A549 (cell line): ENCODE data around the gene MEX3B. TPM values are rescaled to one million over a fixed set of nuclear protein-coding genes. Genes with fewer than 3 reads are reported as not detected.
A peak's percentile ranks its signal among the peaks of the same experiment; 100 is the strongest.

Experiments
- ATAC-seq, 2 experiments: fragments of 200-7000 bp in 1 of 2; fragments of >200 bp in 1 of 2; cut with Nextera tagmentation in 1 of 2; cut with Tn5 transposase in 1 of 2; 3 replicates each; pipeline versions ENCODE4 v1.8.0 to v1.9.1; 2018 to 2020; ENCODE audit warnings: mild to moderate bottlenecking in 1 of 2, moderate library complexity in 1 of 2
- CTCF ChIA-PET: fragments of 300-600 bp; sonication (Branson Sonifier 250); formaldehyde crosslinking; extraction: SDS; loops from one replicate; lab custom pipeline; 2021; ENCODE audit warnings: antibody characterized with exemption, inconsistent platforms; lab: Yijun Ruan, JAX
- POLR2A ChIA-PET: fragments of 350-600 bp; formaldehyde crosslinking; extraction: SDS; loops from one replicate; lab custom pipeline; 2021; ENCODE audit warnings: antibody characterized with exemption, inconsistent platforms; lab: Yijun Ruan, JAX
- DNase-seq, 2 experiments: peaks; one replicate each; pipeline versions ENCODE4 v3.0.0 to v3.0.0-alpha.2; 2011 to 2016; ENCODE audit warnings: low read depth in 1 of 2, low spot score in 1 of 2
- FAIRE-seq: peaks from 2 replicates; lab custom pipeline; 2011; peaks lifted over from hg19 to GRCh38; lab: Jason Lieb, UNC
- H3K27ac ChIP-seq, 2 experiments: fragments of >200 bp; sonication (Bioruptor Twin); formaldehyde crosslinking; 3 replicates each; pipeline ENCODE4 v1.5.1; 2016 to 2017
- H3K4me1 ChIP-seq: fragments of >200 bp; sonication (Bioruptor Twin); formaldehyde crosslinking; 3 replicates; pipeline ENCODE4 v1.6.1; 2016
- H3K4me2 ChIP-seq: fragments of >200 bp; sonication (Bioruptor Twin); formaldehyde crosslinking; 3 replicates; pipeline ENCODE4 v1.6.1; 2016
- H3K4me3 ChIP-seq: fragments of >200 bp; sonication (Bioruptor Twin); formaldehyde crosslinking; 3 replicates; pipeline ENCODE4 v1.5.1; 2016
- H3K9me3 ChIP-seq: fragments of >200 bp; sonication (Bioruptor Twin); formaldehyde crosslinking; 3 replicates; pipeline ENCODE4 v1.6.1; 2016
- BCL3 ChIP-seq: fragments of >200 bp; sonication (Bioruptor Twin); formaldehyde crosslinking; IDR thresholded peaks from 3 replicates; pipeline ENCODE4 v1.6.1; 2016
- CBX2 ChIP-seq: fragments of 200-600 bp; sonication (generic); IDR thresholded peaks from 2 replicates; pipeline ENCODE4 v1.6.1; 2016; ENCODE audit warnings: low read depth, mild to moderate bottlenecking, borderline replicate concordance
- CHD2 ChIP-seq: fragments of 150-350 bp; IDR thresholded peaks from 2 replicates; pipeline ENCODE4 v1.6.1; 2014; ENCODE audit warnings: low read length; ENCODE audit not compliant: partially characterized antibody
- CTCF ChIP-seq: fragments of >200 bp; sonication (Bioruptor Twin); formaldehyde crosslinking; IDR thresholded peaks from 3 replicates; pipeline ENCODE4 v1.5.1; 2016
- E2F6 ChIP-seq: IDR thresholded peaks from 2 replicates; pipeline ENCODE4 v1.6.1; 2012; ENCODE audit warnings: low read depth, borderline replicate concordance
- ESRRA ChIP-seq: fragments of 150-350 bp; IDR thresholded peaks from 2 replicates; pipeline ENCODE4 v1.6.1; 2014; ENCODE audit warnings: mild to moderate bottlenecking, low read length, borderline replicate concordance
- FOSL2 ChIP-seq, 2 experiments: fragments of 450-650 bp in 1 of 2; fragments of >200 bp in 1 of 2; sonication (Bioruptor Twin) in 1 of 2; formaldehyde crosslinking; IDR thresholded peaks; 2 replicates each; pipeline versions ENCODE4 v1.5.0 to v1.6.1; 2016 to 2020; ENCODE audit warnings: mild to moderate bottlenecking in 1 of 2, moderate library complexity in 1 of 2
- HOXA7 ChIP-seq: fragments of 250-450 bp; sonication (Bioruptor Pico); IDR thresholded peaks from 2 replicates; pipeline ENCODE4 v1.5.0; 2020; ENCODE audit warnings: mild to moderate bottlenecking, moderate library complexity
- HOXB5 ChIP-seq: fragments of 250-450 bp; sonication (Bioruptor Pico); IDR thresholded peaks from 2 replicates; pipeline ENCODE4 v1.5.0; 2020; ENCODE audit warnings: mild to moderate bottlenecking, moderate library complexity
- JUN ChIP-seq, 2 experiments: fragments of >200 bp; sonication (Bioruptor Twin); formaldehyde crosslinking; IDR thresholded peaks; 2 replicates in 1 of 2; 3 replicates in 1 of 2; pipeline ENCODE4 v1.6.1; 2016 to 2017
- MAX ChIP-seq: IDR thresholded peaks from 2 replicates; pipeline ENCODE4 v1.6.1; 2012
- MAZ ChIP-seq: fragments of 150-350 bp; IDR thresholded peaks from 2 replicates; pipeline ENCODE4 v1.6.1; 2014; ENCODE audit warnings: antibody characterized with exemption, low read depth, low read length, borderline replicate concordance
- MYC ChIP-seq: IDR thresholded peaks from 2 replicates; pipeline ENCODE4 v1.6.1; 2012; ENCODE audit warnings: mild to moderate bottlenecking, inconsistent platforms, low read length, improper control_type of control experiment, borderline replicate concordance
- NR3C1 ChIP-seq: fragments of >200 bp; sonication (Bioruptor Twin); formaldehyde crosslinking; IDR thresholded peaks from 3 replicates; pipeline ENCODE4 v1.6.1; 2017
- POLR2A ChIP-seq: IDR thresholded peaks from 2 replicates; pipeline ENCODE4 v1.6.1; 2012; ENCODE audit warnings: mild to moderate bottlenecking, low read length
- POLR2AphosphoS2 ChIP-seq: conservative IDR thresholded peaks from 2 replicates; pipeline ENCODE4 v1.6.1; 2012; ENCODE audit warnings: low read length, improper control_type of control experiment, inconsistent platforms
- RAD21 ChIP-seq, 2 experiments: fragments of >200 bp in 1 of 2; sonication (Bioruptor Twin) in 1 of 2; formaldehyde crosslinking in 1 of 2; IDR thresholded peaks in 1 of 2; conservative IDR thresholded peaks in 1 of 2; 2 replicates in 1 of 2; 3 replicates in 1 of 2; pipeline ENCODE4 v1.6.1; 2012 to 2018; ENCODE audit warnings: inconsistent platforms in 1 of 2
- RFX5 ChIP-seq: fragments of 450-650 bp; IDR thresholded peaks from 2 replicates; pipeline ENCODE4 v1.7.1; 2014; ENCODE audit warnings: antibody characterized with exemption, mild to moderate bottlenecking, moderate library complexity
- RNF2 ChIP-seq: fragments of 200-600 bp; sonication (generic); IDR thresholded peaks from 2 replicates; pipeline ENCODE4 v1.6.1; 2016; ENCODE audit warnings: low read depth, mild to moderate bottlenecking, antibody characterized with exemption, moderate library complexity, borderline replicate concordance
- SMC3 ChIP-seq: fragments of >200 bp; sonication (Bioruptor Twin); formaldehyde crosslinking; IDR thresholded peaks from 3 replicates; pipeline ENCODE4 v1.6.1; 2018; ENCODE audit warnings: inconsistent platforms
- SREBF2 ChIP-seq: fragments of 450-650 bp; IDR thresholded peaks from 2 replicates; pipeline ENCODE4 v1.6.1; 2014; ENCODE audit warnings: mild to moderate bottlenecking, moderate library complexity
- TFCP2L1 ChIP-seq: fragments of 250-450 bp; sonication (Bioruptor Pico); IDR thresholded peaks from 2 replicates; pipeline ENCODE4 v1.5.0; 2021; ENCODE audit warnings: mild to moderate bottlenecking
- TP53 ChIP-seq: fragments of 250-450 bp; sonication (Bioruptor Pico); IDR thresholded peaks from 2 replicates; pipeline ENCODE4 v1.5.0; 2021; ENCODE audit warnings: mild to moderate bottlenecking, moderate library complexity
- ZSCAN20 ChIP-seq: fragments of 250-450 bp; sonication (Bioruptor Pico); IDR thresholded peaks from 2 replicates; pipeline ENCODE4 v1.8.0; 2022; ENCODE audit warnings: mild to moderate bottlenecking, moderate library complexity
- WGBS: methylation state at CpG from one replicate; pipeline ENCODE4 v1.1.6; 2017; ENCODE audit errors: missing lambda C conversion rate; 5-methylcytosine and 5-hydroxymethylcytosine counted together
- polyA plus RNA-seq, 4 experiments: library from polyadenylated mRNA; depleted of rRNA in 3 of 4; stranded (reverse); fragments of >200 nt; fragmentation: RNase III in 1 of 4; extraction: RNeasy Plus Mini Kit Qiagen cat#74134 plus additional on column Dnase treatment in 1 of 4; gene quantifications; 2 replicates in 3 of 4; 3 replicates in 1 of 4; pipeline ENCODE4 v1.2.3, GENCODE V29; 2011 to 2017
- TF ChIP-seq, protein P1 (sequence below): fragments of 150-350 bp; IDR thresholded peaks from 2 replicates; pipeline ENCODE4 v1.6.1; 2014; ENCODE audit warnings: low read depth, mild to moderate bottlenecking, low read length
- TF ChIP-seq, protein P2 (sequence below): fragments of 200-600 bp; sonication (generic); IDR thresholded peaks from 2 replicates; pipeline ENCODE4 v1.6.1; 2016; ENCODE audit warnings: antibody characterized with exemption, mild to moderate bottlenecking, moderate library complexity

The MEX3B gene
- polyA plus RNA-seq, 2 of the 4 experiments (the other 2 are of a cell fraction): 2.3 to 4.2 TPM

- 0 out of 5 replicates have a peak, but pooled peaks of 1 of the 2 experiments have one; percentile 27 for TF ChIP-seq RAD21 (conservative IDR thresholded peaks at IDR 0.05 in 1 of 2, IDR thresholded peaks at IDR 0.05 in 1 of 2)
- peak; percentile 88; the same call in 1 of the 2 replicates for TF ChIP-seq RNF2
- TF ChIP-seq CBX2: no peak
- no peak for TF ChIP-seq RFX5
These were observed 1.9 kb upstream of the MEX3B start (continued) for GRCh38 chr15:82047453-82048400.

DNA sequence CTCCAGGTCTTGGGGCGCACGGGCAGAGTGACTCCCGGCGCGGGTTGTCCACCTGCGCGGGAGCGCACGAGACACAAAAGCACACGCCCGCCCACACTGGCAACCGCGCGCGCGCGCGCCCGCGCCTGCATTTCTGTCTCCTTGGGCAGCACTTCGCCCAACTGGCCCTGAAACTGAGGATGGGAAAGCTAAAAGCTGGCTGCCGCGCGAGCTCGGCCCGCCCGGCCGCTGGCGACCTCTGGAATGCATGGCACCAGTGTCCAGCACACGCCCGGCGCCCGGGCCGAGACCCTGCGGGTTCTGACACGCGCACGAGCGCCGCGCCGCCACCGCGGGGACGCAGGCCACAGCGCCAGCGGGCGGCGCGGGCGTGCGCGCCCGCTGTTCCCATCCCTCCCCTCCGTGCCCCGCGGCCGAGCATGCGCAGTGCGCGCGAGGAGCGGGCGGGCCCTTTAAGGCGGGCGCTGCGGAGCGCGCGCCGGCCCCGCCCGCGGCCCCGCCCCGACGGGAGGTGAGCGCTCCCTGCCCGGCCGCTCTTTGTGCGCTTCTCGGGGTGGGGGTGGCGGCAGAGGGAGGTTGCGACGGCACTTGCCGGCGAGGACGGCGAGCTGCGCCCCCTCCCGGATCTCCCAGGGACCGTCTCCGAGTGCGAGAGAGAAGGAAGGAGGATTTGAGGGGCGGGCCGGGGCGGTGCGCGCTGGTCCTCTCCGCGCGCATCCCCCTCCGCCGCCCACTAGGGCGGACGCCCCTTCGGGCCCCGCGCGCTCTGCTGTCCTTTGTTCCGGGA is 1.0 kb upstream of the MEX3B start:
- CTCF ChIA-PET: interaction anchor here (0.7 to 3.7 kb wide), 17 partner anchors 9 to 774 kb away, joined by 3 to 16 read pairs (median 5); no protein-coding TSS in a partner anchor
- POLR2A ChIA-PET: interaction anchor here (0.6 to 2.5 kb wide), 16 partner anchors 16 to 1047 kb away, joined by 3 to 17 read pairs (median 4); partner anchors contain the start of genes EFL1 and SAXO2
- no peaks in the 10 kb centered on the region for H3K9me3 ChIP-seq
- peak overlapping the region; percentile 61 for H3K4me3 ChIP-seq
- peak; percentile 47 to 74 for ATAC-seq
- 3% methylated on average over 12 of the region's 111 CpGs for WGBS
- H3K27ac ChIP-seq: peak overlapping the region; percentile 87 to 93
- FAIRE-seq: no peak
- peaks cover 4% of the 10 kb centered on the region; the same call in 1 of the 3 replicates for H3K4me1 ChIP-seq
- H3K4me2 ChIP-seq: peak overlapping the region; percentile 95
- DNase-seq: peak; percentile 94 to 95
- TF ChIP-seq ZSCAN20 (CRISPR knock-in tag): no peak
- TF ChIP-seq POLR2AphosphoS2: no peak
- no peak for TF ChIP-seq FOSL2 (IDR thresholded peaks at IDR 0.05)
- no peak for TF ChIP-seq FOSL2 (CRISPR knock-in tag; IDR thresholded peaks at IDR 0.05)
- peak; percentile 59 to 83 for TF ChIP-seq RAD21 (conservative IDR thresholded peaks at IDR 0.05 in 1 of 2, IDR thresholded peaks at IDR 0.05 in 1 of 2)
- peak; percentile 44 for TF ChIP-seq MAX
- no peak for TF ChIP-seq ESRRA
- no peak for TF ChIP-seq TP53 (CRISPR knock-in tag)
- TF ChIP-seq HOXA7 (CRISPR knock-in tag): no peak
- TF ChIP-seq CHD2: peak; percentile 27
- no peak for TF ChIP-seq TFCP2L1
- no peak for TF ChIP-seq HOXB5
- TF ChIP-seq, protein P1, sequence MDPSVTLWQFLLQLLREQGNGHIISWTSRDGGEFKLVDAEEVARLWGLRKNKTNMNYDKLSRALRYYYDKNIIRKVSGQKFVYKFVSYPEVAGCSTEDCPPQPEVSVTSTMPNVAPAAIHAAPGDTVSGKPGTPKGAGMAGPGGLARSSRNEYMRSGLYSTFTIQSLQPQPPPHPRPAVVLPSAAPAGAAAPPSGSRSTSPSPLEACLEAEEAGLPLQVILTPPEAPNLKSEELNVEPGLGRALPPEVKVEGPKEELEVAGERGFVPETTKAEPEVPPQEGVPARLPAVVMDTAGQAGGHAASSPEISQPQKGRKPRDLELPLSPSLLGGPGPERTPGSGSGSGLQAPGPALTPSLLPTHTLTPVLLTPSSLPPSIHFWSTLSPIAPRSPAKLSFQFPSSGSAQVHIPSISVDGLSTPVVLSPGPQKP: no peak
- no peak for TF ChIP-seq NR3C1
- peak; percentile 18 for TF ChIP-seq MYC
- TF ChIP-seq SREBF2: no peak
- peak; percentile 81 for TF ChIP-seq CTCF
- TF ChIP-seq, protein P2, sequence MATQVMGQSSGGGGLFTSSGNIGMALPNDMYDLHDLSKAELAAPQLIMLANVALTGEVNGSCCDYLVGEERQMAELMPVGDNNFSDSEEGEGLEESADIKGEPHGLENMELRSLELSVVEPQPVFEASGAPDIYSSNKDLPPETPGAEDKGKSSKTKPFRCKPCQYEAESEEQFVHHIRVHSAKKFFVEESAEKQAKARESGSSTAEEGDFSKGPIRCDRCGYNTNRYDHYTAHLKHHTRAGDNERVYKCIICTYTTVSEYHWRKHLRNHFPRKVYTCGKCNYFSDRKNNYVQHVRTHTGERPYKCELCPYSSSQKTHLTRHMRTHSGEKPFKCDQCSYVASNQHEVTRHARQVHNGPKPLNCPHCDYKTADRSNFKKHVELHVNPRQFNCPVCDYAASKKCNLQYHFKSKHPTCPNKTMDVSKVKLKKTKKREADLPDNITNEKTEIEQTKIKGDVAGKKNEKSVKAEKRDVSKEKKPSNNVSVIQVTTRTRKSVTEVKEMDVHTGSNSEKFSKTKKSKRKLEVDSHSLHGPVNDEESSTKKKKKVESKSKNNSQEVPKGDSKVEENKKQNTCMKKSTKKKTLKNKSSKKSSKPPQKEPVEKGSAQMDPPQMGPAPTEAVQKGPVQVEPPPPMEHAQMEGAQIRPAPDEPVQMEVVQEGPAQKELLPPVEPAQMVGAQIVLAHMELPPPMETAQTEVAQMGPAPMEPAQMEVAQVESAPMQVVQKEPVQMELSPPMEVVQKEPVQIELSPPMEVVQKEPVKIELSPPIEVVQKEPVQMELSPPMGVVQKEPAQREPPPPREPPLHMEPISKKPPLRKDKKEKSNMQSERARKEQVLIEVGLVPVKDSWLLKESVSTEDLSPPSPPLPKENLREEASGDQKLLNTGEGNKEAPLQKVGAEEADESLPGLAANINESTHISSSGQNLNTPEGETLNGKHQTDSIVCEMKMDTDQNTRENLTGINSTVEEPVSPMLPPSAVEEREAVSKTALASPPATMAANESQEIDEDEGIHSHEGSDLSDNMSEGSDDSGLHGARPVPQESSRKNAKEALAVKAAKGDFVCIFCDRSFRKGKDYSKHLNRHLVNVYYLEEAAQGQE: no peak
- TF ChIP-seq JUN (IDR thresholded peaks at IDR 0.05): peak; percentile 59 to 76
- peak; percentile 79 for TF ChIP-seq SMC3
- peak; percentile 56; the same call in 2 of the 3 replicates for TF ChIP-seq BCL3
- TF ChIP-seq POLR2A: peak; percentile 88
- peak; percentile 30; the same call in 1 of the 2 replicates for TF ChIP-seq E2F6
- peak; percentile 90; the same call in 1 of the 2 replicates for TF ChIP-seq MAZ
